NCI-H2107 treated with DMSO at 0.1 percent for 48 hours (cell line): ENCODE data around the gene KRTAP3-3.

Experiments
- DNase-seq: peaks from one replicate; lab custom pipeline; 2025; ENCODE audit not compliant: unreplicated experiment; lab: John Stamatoyannopoulos, UW

Gene KRTAP3-3

DNA sequence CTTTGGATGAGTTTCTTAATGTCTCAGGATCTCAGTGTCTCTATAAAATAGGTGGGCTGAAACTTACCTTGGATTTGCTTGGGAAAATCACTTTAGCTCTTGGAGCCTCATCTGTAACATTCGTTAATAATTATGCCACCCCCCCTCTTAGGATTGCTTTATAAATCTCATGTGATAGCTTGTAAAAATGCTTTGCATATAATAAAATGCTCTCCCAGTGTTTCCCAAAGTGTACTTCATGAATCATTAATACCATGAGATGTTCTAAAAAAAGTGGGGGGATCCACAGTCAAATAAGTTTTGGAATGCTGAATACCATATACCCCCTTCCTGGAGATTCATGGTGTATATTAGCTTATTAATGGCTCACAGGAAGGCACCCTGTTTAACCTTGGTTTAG, 32.4 kb downstream of the KRTAP3-3 start:
- no peak for DNase-seq

GRCh38 chr17:40960144-40960543, 33.8 kb downstream of the KRTAP3-3 start:
- no peak for DNase-seq

GRCh38 chr17:40958086-40958953, 35.6 kb downstream of the KRTAP3-3 start:
- DNase-seq: no peak

DNA sequence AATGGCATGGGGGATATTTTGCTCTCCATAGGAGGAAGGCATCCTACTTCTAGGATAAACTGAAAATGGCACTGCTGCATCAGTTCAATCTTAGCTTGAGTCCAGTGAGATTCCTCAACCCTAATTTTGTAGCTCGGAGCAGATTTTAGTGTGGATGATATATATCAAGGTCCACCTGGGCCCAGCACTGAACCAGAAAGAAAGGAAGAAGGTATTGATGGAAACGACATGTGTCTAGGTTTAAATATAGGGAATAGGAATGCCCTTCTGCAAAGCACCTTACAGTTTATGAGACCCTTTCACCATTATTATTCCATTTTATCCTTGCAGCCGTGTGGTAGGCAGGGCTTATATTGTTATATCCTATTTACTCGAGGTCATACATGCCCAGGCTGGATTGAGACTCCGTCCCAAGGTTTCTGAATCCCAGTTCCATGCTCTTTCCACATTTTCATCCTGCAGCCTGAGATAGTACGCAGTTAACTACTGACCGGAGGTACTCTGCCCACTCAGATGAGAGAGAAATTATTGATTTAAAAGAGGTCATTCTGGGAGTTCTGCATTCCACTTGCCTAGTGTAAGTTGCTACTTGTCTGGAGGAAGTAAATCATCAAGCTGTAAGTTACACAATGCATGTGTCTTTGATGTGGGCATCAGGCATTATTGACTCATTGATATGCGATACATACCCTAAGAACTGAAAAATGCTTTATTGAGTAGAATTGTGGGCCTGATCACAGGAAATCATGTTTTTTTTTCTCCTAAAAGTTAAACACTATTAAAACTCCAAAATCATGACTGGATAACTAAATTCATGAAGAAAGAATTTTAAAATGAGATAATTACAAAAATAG, 37.3 kb downstream of the KRTAP3-3 start:
- DNase-seq: no peak

GRCh38 chr17:40953881-40954280, 40.1 kb downstream of the KRTAP3-3 start:
- no peak for DNase-seq

DNA sequence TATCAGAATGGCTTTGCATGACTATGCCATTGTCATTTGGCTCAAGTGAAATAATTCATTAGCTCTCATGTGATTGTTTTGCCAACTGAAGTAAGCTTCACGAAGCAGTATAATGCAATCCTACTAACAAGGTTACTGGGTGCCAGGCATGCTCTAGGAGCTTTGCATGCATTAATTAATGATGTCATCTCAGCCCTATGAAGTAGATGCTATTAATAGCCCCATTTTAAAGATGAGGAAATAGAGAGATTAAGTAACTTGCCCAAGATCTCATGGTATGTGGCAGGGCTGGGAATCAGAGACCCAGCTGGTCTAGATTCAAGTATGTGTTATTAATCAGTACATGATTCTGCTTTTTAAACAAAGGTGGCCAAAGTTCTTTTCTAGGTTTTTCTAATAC, 41.3 kb downstream of the KRTAP3-3 start:
- DNase-seq: no peak

GRCh38 chr17:40952154-40952553, 41.8 kb downstream of the KRTAP3-3 start:
- DNase-seq: no peak

GRCh38 chr17:40951011-40951622, 42.8 kb downstream of the KRTAP3-3 start:
- DNase-seq: no peak

DNA sequence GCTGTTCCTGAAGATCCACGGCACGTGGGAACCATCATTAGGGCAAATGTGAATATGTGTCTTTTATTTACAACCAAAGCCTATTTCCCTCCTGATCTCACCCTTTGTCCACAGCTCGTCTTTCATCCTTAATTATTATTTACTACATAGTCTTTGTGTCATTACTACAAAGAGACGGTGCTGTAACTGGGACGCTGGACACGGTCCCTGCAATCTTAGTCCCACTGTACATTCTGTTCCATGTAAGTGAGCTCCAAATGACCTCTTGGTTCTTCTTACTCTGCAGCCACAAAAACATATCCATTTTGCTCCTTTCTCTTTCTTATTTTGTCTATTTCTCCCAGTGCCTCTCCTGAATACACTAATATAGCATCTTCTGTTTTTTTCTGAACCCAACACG, 43.8 kb downstream of the KRTAP3-3 start:
- DNase-seq: peak; percentile 21

DNA sequence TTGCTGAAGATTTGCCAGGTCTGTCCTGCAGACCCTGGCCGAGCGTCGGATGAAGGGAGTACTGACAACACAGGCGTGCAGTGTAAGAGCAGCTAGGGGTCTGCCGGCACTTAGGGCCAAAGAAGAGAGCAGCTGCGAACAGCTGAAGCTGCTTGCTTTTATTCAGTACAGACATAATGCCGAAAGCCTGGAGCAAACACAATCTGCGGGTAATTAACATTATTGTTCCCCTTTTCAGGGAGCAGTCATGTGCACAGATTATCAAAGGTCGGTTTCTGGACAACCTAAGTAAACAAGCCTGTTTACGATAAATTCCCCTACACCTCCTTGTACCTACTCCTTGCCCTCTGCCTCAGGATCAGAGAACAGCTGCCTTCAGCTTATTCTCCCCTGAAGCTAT, 44.5 kb downstream of the KRTAP3-3 start:
- DNase-seq: peak; percentile 54

- DNase-seq: no peak
Observed at GRCh38 chr17:40947929-40948328, 46.0 kb downstream of the KRTAP3-3 start.

- DNase-seq: no peak
Observed at GRCh38 chr17:40945414-40945813, 48.5 kb downstream of the KRTAP3-3 start.

DNA sequence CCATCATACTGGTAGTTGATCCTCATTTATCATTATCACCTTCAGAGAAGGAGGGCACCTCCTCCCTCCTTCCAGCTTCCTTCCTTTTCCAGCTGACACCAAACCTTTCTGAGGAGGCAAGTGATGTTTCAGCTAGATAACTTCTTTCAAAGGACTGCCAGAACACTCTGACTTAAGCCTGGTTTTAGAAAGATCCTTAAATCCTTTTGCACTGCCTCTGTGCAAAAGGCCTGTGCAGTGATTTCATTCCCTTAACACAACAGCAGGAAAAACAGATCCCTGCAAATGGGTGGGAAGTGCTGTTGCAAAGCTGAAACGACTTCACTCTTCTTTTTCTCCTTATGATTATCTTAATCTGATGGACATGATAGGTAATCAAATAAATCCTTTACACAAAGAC, 49.4 kb downstream of the KRTAP3-3 start:
- no peak for DNase-seq
